ENCODE data around the gene PCBP4.
A peak's percentile ranks its signal among the peaks of the same experiment; 100 is the strongest.
"Not testable (repeated sequence)": the region's sequence is repeated elsewhere in the genome, so short reads cannot be mapped to it uniquely, and the experiment has no call there.

The PCBP4 gene

DNA sequence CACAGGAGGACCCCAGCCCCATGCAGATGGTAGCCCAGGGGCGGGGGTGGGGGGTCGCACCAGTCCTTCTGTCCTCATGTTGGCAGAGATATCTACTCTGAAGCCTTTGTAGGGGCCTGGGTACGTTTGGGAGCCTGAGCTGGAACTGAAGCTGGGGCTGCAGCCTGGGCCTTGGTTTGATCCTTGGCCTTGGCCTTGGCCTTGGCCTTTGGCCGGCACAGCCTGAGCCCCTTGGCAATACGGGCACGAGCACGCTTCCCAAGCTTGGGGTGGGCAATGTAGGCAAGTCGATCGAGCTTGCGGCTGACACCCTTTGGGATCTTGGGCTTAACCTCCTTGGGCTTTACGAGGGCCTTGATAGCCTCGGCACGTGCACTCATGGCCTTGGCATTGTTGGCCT is 26.4 kb upstream of the PCBP4 start:
- DNase-seq: not testable (repeated sequence)

DNA sequence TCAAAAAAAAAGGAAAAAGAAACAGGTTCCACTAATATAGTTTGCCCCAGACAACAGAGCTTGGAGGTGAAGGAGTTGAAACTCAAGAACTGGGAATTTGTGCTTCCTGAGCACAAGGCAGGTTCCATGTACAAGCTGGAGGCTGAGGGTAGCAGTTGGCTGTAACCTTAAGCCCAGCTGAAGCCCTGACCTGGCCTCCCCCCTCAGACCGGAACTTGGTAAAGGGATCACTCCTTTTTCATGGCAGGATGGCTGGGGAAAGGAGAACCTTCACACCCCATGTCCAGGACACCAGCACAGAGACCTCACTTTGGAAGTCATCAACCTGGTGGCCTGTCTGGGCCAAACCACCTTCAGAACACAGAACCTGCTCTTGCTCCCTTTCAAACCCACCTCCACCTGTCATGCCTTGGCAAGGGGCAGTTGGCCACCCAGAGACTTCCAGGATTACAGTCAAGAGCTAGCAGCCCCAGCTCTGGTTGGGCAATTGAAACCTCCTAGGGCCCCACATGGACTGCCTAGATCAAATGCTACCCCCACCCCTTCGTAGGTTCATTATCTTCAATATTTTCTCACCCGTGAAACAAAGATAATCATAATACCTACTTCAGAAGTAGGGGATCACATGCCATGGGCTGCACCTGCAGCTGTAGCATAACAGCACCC is 24.9 kb upstream of the PCBP4 start:
- no peak for DNase-seq

DNA sequence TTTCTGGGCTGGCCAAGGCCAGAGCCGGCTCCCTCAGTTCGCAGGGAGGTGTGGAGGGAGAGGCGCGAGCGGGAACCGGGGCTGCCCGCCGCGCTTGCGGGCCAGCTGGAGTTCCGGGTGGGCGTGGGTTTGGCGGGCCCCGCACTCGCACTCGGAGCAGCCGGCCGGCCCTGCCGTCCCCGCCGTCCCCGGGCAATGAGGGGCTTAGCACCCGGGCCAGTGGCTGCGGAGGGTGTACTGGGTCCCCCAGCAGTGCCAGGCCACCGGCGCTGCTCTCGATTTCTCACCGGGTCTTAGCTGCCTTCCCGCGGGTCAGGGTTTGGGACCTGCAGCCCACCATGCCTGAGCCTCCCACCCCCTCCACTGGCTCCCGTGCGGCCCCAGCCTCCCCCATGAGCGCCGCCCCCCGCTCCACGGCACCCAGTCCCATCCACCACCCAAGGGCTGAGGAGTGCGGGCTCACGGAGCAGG is 23.3 kb upstream of the PCBP4 start:
- DNase-seq: not testable (repeated sequence)

- no peak for DNase-seq
These were observed 21.3 kb upstream of the PCBP4 start for GRCh38 chr3:51988286-51989146.

DNA sequence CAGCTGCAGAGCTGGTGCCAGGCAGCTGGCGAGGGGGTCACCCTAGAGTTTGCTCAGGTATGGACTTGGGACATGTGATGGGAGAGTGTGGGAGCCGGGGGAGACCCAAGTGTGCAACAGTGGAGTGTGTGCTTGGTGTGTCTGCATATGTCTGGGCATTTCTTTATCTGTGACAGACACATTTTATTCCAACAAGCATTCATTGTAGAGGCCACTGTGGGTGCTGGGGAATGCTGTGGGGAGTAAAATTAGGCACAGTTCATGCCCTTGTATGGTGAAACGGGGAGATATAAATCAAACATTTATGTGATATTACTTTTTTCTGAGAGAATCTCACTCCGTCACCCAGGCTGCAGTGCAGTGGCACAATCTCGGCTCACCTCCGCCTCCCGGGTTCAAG is 20.3 kb upstream of the PCBP4 start:
- no peak for DNase-seq

GRCh38 chr3:51986010-51986947 is 19.0 kb upstream of the PCBP4 start:
- DNase-seq: no peak

GRCh38 chr3:51985063-51985462 is 17.8 kb upstream of the PCBP4 start:
- no peak for DNase-seq

DNA sequence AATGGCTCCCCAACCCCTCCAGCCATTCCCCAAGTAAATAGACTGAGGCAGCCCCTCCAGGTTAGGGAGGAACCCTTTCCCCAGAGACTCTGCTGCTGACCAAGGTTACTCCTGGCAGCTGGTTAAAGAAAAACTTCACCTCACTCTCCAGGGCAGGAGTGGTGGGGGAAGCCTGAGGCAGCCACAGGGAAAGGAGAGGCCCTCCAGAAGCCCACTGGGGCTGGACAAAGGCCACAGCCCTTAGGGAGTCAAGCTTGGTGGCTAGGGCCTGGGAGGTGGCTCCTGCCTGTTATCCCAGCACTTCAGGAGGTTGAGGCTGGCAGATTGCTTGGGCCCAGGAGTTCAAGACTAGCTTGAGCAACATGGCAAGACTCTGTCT is 17.0 kb upstream of the PCBP4 start:
- no peak for DNase-seq

DNA sequence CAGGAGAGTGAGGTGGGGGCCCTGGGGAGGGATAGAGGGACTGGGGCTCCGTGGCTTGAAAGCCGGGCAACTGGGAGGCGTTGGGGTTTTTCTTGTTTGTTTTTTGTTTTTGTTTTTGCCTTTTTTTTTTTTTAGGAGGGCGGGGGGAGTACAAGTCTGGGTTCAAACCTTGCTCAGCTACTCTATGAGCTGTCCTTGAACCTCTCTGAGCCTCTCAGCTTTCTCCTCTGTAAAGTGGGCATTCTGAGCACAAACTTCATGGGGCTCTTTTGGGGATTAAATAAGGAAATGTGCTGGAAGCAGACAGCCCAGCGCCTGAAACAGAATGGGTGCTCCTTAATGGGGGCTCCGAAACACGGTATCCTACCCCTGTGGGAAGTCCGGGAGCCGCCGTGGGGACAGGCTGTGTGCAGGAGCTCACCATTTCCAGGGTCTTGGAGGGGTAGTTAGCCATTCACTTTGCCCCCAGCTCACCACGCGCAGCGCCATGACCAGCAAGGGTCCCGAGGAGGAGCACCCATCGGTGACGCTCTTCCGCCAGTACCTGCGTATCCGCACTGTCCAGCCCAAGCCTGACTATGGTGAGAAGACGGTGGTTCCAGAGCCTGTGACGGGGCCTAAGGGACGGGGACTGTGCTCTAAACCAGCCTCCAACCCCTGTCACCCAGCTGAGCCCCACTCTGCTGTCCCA is 16.5 kb upstream of the PCBP4 start:
- DNase-seq: no peak

- DNase-seq: peak; percentile 65 to 69
These were observed 15.8 kb upstream of the PCBP4 start, which contains the start of gene ACY1 for GRCh38 chr3:51982838-51983577. Gene ACY1 (plus strand): TSS chr3:51983535. CDS start chr3:51984065, 530 bp downstream.

DNA sequence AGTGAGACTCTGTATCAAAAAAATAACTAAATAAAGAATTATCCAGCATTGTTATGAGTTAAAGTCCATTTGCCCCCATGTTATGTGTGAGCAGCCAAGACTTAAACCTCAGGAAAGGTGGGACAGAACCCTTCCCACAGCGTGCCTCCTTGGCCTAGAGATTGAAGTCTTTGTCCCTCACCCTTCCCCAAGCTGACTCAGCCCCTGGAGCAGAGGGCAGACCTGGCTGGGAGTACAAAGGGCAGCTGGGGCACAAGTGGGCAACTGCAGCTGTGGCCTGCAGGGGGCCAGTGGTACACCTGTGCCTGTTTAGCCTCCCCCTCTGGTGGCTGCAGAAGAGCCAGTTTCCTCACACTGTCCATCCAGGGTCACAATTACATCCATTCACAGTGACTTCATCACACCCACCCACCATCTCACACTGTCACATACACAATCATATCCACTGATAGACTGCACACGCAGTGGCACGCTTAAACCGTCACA is 15.1 kb upstream of the PCBP4 start:
- no peak for DNase-seq

GRCh38 chr3:51980253-51980652 is 13.0 kb upstream of the PCBP4 start:
- DNase-seq: no peak

GRCh38 chr3:51978143-51978502 is 10.9 kb upstream of the PCBP4 start:
- DNase-seq: no peak

DNA sequence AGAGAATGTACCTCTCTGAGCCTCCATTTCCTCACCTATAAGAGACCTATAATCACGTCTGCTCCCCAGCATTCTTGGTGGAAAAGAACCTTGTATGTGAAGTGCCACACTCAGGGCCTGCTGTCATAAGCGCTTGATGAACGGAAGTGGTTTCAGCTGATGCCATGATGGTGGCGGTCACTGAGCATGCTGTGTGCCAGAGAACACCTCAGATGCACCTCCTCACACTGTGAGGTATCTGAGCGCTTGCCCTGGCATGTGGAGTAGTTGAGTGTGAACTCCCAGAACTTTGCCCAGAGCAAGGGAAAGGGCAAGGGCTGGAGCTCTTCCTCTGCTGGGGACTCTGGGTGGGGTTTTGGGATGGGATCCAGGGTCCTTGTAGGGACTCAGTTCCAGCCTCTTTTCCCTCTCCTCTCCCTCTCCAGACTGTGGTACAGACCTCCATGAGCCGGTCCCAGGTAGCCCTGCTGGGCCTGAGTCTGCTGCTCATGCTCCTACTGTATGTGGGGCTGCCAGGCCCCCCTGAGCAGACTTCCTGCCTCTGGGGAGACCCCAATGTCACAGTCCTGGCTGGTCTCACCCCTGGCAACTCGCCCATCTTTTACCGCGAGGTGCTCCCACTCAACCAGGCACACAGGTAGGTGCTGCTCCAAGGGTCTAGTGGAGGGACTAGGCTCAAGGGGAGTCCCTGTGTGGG is 10.3 kb upstream of the PCBP4 start:
- DNase-seq: no peak

GRCh38 chr3:51975852-51976549 is 8.7 kb upstream of the PCBP4 start:
- DNase-seq: no peak

- DNase-seq: peak in 1 of 2 donors; percentile 63
These were observed 8.0 kb upstream of the PCBP4 start, which contains the start of gene ABHD14A for GRCh38 chr3:51974963-51975851. Gene ABHD14A (plus strand): TSS chr3:51975064. CDS start chr3:51975136, 72 bp downstream.

DNA sequence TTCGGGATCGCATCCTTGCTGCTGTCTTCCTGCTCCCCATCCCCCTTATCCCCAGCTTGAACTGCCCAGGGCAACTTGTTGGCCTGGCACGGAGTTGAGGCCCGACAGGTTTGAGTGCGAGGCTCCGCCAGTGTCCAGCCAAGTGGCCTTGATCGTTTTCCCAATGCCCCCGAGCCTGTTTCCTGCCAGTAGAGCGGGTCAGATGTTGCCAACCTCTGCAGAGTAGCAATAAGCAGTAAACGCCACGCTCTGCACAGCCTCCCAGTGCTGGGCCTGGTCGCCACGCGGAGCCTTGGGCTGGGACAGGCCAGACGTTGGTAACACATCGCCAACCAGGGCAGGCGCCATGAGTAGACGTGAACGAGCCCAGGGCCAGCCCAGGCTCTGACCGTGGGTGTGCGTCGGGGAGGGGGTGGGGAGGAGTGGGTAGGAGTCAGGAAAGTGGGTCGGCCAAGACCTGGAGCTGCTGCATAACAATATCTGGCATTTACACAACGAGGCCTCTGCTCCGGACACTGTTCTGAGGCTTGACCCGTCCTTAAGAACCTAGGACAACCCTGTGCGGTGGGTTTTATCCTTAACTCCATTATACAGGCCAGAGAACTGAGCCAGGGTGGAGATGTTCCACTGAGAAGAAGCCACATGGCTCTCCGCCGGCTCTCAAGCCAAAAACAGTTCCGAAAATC is 7.2 kb upstream of the PCBP4 start:
- DNase-seq: no peak

- no peak for DNase-seq
These were observed 4.1 kb upstream of the PCBP4 start for GRCh38 chr3:51971350-51971749.

All from stimulated activated CD4-positive, alpha-beta T cell treated with anti-CD3 and anti-CD28 coated beads, Interleukin-2, amount 100 ng/mL, for 48 hours (primary cell).